ENCODE measurements around the gene ESRRA. TPM values are rescaled to one million over a fixed set of nuclear protein-coding genes. Genes with fewer than 3 reads are reported as not detected.
A peak's percentile ranks its signal among the peaks of the same experiment; 100 is the strongest.

ESRRA gene
- total and polyA plus RNA-seq, 9 of the 15 experiments (the other 6 are each of a cell fraction or from before 2014, with no cell fraction given), result 0.27 to 89.7 (median 23.7) TPM

- TF ChIP-seq REST (IDR thresholded peaks at IDR 0.05; ENCODE audit: borderline replicate concordance) (peak; percentile 20; the same call in 1 of the 2 replicates), REST (CRISPR knock-in tag; IDR thresholded peaks at IDR 0.05; ENCODE audit: low read depth) (no peak), VEZF1 (CRISPR knock-in tag; IDR thresholded peaks at IDR 0.05) (peak; percentile 90), NKRF (IDR thresholded peaks at IDR 0.05; ENCODE audit: borderline replicate concordance) (peak; percentile 78), SIN3A (IDR thresholded peaks at IDR 0.05; ENCODE audit: borderline replicate concordance in 2 of 2, control insufficient read depth in 1 of 2, low read depth in 2 of 2, low read length in 2 of 2) (peak in 1 of 2 experiments; percentile 41; a peak in 1 of 4 replicates), PCBP1 (IDR thresholded peaks at IDR 0.05; ENCODE audit: low read depth, low read length, poor library complexity, severe bottlenecking) (peak; percentile 43), BCLAF1 (IDR thresholded peaks at IDR 0.05; ENCODE audit: borderline replicate concordance in 1 of 2, control insufficient read depth in 1 of 2, low read depth in 2 of 2, low read length in 1 of 2) (no peak), CTBP1 (IDR thresholded peaks at IDR 0.05; ENCODE audit: borderline replicate concordance) (peak; percentile 70; the same call in 1 of the 2 replicates), ZNF121 (CRISPR knock-in tag; conservative IDR thresholded peaks at IDR 0.05) (peak; percentile 28; the same call in 1 of the 2 replicates), L3MBTL2 (IDR thresholded peaks at IDR 0.05) (peak; percentile 65)
Observed at GRCh38 chr11:64305691-64306562, 603 bp downstream of the ESRRA start (continued).
